Measurements from ENCODE around the gene HMG20A.

DNA sequence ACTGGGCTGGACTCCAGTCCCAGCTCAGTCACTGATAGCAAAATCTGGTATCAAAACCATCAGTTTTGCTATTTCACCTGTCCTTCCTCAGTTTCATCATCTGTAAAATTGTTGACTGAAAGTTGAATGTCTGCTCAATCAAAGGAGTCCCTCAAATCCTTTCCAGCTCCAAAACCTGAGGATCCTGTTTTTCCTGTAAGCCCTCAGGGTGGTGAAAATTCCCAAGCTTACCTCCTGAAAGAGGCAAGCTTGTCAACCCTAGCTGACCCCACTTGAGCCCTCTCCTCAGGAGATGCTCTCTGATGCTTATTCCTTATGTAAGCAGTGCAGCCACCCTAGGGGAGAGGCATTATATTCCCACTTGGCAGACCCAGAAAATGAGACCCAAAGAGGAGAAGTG is 82.6 kb downstream of the HMG20A start:
- TF ChIP-seq MXI1 (IDR thresholded peaks at IDR 0.05; ENCODE audit: low read depth, low read length) (no peak), CEBPB (IDR thresholded peaks at IDR 0.05; ENCODE audit: borderline replicate concordance in 1 of 2, low read depth in 2 of 2, low read length in 2 of 2) (no peak), ETV6 (conservative IDR thresholded peaks at IDR 0.05 in 1 of 2, IDR thresholded peaks at IDR 0.05 in 1 of 2; ENCODE audit: borderline replicate concordance in 1 of 2, low read depth in 1 of 2) (no peak), GABPA (IDR thresholded peaks at IDR 0.05; ENCODE audit: low read depth) (no peak), GATAD2B (conservative IDR thresholded peaks at IDR 0.05; ENCODE audit: low read depth) (no peak), NRF1 (conservative IDR thresholded peaks at IDR 0.05; ENCODE audit: low read depth, low read length) (no peak), ZNF24 (IDR thresholded peaks at IDR 0.05) (no peak), NFIC (IDR thresholded peaks at IDR 0.05; ENCODE audit: low read depth, low read length) (no peak), RAD21 (IDR thresholded peaks at IDR 0.05; ENCODE audit: insufficient read depth, low read depth, low read length) (no peak)
- TF ChIP-seq, protein P1, sequence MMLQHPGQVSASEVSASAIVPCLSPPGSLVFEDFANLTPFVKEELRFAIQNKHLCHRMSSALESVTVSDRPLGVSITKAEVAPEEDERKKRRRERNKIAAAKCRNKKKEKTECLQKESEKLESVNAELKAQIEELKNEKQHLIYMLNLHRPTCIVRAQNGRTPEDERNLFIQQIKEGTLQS (IDR thresholded peaks at IDR 0.05; ENCODE audit: borderline replicate concordance, extremely low read depth, low read depth, low read length), result no peak
- TF ChIP-seq, protein P2, sequence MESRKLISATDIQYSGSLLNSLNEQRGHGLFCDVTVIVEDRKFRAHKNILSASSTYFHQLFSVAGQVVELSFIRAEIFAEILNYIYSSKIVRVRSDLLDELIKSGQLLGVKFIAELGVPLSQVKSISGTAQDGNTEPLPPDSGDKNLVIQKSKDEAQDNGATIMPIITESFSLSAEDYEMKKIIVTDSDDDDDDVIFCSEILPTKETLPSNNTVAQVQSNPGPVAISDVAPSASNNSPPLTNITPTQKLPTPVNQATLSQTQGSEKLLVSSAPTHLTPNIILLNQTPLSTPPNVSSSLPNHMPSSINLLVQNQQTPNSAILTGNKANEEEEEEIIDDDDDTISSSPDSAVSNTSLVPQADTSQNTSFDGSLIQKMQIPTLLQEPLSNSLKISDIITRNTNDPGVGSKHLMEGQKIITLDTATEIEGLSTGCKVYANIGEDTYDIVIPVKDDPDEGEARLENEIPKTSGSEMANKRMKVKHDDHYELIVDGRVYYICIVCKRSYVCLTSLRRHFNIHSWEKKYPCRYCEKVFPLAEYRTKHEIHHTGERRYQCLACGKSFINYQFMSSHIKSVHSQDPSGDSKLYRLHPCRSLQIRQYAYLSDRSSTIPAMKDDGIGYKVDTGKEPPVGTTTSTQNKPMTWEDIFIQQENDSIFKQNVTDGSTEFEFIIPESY (IDR thresholded peaks at IDR 0.05), result no peak
- TF ChIP-seq, protein P3, sequence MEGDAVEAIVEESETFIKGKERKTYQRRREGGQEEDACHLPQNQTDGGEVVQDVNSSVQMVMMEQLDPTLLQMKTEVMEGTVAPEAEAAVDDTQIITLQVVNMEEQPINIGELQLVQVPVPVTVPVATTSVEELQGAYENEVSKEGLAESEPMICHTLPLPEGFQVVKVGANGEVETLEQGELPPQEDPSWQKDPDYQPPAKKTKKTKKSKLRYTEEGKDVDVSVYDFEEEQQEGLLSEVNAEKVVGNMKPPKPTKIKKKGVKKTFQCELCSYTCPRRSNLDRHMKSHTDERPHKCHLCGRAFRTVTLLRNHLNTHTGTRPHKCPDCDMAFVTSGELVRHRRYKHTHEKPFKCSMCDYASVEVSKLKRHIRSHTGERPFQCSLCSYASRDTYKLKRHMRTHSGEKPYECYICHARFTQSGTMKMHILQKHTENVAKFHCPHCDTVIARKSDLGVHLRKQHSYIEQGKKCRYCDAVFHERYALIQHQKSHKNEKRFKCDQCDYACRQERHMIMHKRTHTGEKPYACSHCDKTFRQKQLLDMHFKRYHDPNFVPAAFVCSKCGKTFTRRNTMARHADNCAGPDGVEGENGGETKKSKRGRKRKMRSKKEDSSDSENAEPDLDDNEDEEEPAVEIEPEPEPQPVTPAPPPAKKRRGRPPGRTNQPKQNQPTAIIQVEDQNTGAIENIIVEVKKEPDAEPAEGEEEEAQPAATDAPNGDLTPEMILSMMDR (IDR thresholded peaks at IDR 0.05 in 2 of 3, conservative IDR thresholded peaks at IDR 0.05 in 1 of 3; ENCODE audit: control insufficient read depth in 2 of 3, extremely low read depth in 1 of 3, insufficient read depth in 1 of 3, low read depth in 3 of 3, low read length in 3 of 3), result no peak
